ENCODE measurements around the gene SPEM1.

- TF ChIP-seq CTCF (conservative IDR thresholded peaks at IDR 0.05) (no peak), EZH2 (IDR thresholded peaks at IDR 0.05; ENCODE audit: low read depth) (no peak)
These were observed 46.2 kb downstream of the SPEM1 start for GRCh38 chr17:7466318-7466638.

Data from PC-9 (cell line).